HL-60 (cell line): ENCODE measurements around the gene PCNX3.

Source experiments
- DNase-seq, 2 experiments: peaks; one replicate each; pipeline ENCODE4 v3.0.0-alpha.2; 2010 to 2020; ENCODE audit warnings: low read depth in 1 of 2, low spot score in 1 of 2
- H3K27ac ChIP-seq: fragments of 250-450 bp; sonication (Bioruptor Pico); replicated peaks from 2 replicates; pipeline ENCODE4 v1.5.1; 2020; ENCODE audit warnings: mild to moderate bottlenecking, moderate library complexity
- H3K27me3 ChIP-seq: fragments of 250-450 bp; sonication (Bioruptor Pico); 2 replicates; pipeline ENCODE4 v1.5.1; 2021; ENCODE audit warnings: mild to moderate bottlenecking, moderate library complexity; ENCODE audit not compliant: insufficient read depth, poor library complexity, severe bottlenecking
- H3K4me3 ChIP-seq: replicated peaks from 2 replicates; pipeline ENCODE4 v1.5.1; 2011; ENCODE audit warnings: mild to moderate bottlenecking, control low read depth, low read length; ENCODE audit not compliant: insufficient read depth
- CTCF ChIP-seq: IDR thresholded peaks from one replicate; pipeline ENCODE4 v1.5.1; 2011; ENCODE audit warnings: low read length, control low read depth, inconsistent platforms; ENCODE audit not compliant: insufficient read depth
- GABPA ChIP-seq: IDR thresholded peaks from 2 replicates; pipeline ENCODE4 v1.6.1; 2012; ENCODE audit warnings: low read depth
- POLR2AphosphoS5 ChIP-seq: IDR thresholded peaks from 2 replicates; pipeline ENCODE4 v1.6.1; 2012; ENCODE audit warnings: low read depth
- REST ChIP-seq: IDR thresholded peaks from 2 replicates; pipeline ENCODE4 v1.6.1; 2012; ENCODE audit warnings: low read depth; ENCODE audit not compliant: insufficient replicate concordance
- SPI1 ChIP-seq: IDR thresholded peaks from 2 replicates; pipeline ENCODE4 v1.6.1; 2012; ENCODE audit warnings: low read depth, mild to moderate bottlenecking, borderline replicate concordance

PCNX3 gene

GRCh38 chr11:65589444-65590239, 25.9 kb upstream of the PCNX3 start:
- Histone ChIP-seq H3K27ac (no peak overlapping the region), H3K4me3 (no peak overlapping the region), H3K27me3 (no peaks in the 10 kb centered on the region)
- no peak for DNase-seq
- no peak for TF ChIP-seq CTCF
- no peak for TF ChIP-seq REST

- DNase-seq, result no peak
- H3K27ac ChIP-seq, result no peak overlapping the region
- H3K27me3 ChIP-seq, result no peaks in the 10 kb centered on the region
- H3K4me3 ChIP-seq, result no peak overlapping the region
- TF ChIP-seq REST (no peak), CTCF (no peak), GABPA (no peak), SPI1 (no peak), POLR2AphosphoS5 (no peak)
These were observed 25.3 kb upstream of the PCNX3 start for GRCh38 chr11:65590240-65590738.

- Histone ChIP-seq H3K4me3 (no peak overlapping the region), H3K27me3 (no peaks in the 10 kb centered on the region), H3K27ac (no peak overlapping the region)
- TF ChIP-seq GABPA (no peak), CTCF (no peak), REST (no peak), SPI1 (no peak), POLR2AphosphoS5 (no peak)
- no peak for DNase-seq
These were observed 23.4 kb upstream of the PCNX3 start for GRCh38 chr11:65591939-65592857.
